Stimulated activated CD4-positive, alpha-beta T cell treated with anti-CD3 and anti-CD28 coated beads, Interleukin-2, amount 100 ng/mL, for 4 hours (primary cell): ENCODE measurements around the gene LYL1.

Source experiments
- DNase-seq: peaks from one replicate; pipeline ENCODE4 v3.0.0-alpha.2; 2020; ENCODE audit warnings: low read depth

LYL1 gene

GRCh38 chr19:13129384-13129783, 26.7 kb upstream of the LYL1 start:
- DNase-seq: no peak

GRCh38 chr19:13128583-13128982, 25.9 kb upstream of the LYL1 start:
- no peak for DNase-seq

- DNase-seq: no peak
Observed at GRCh38 chr19:13127811-13128575, 25.3 kb upstream of the LYL1 start.

- DNase-seq: no peak
Observed at GRCh38 chr19:13127051-13127450, 24.4 kb upstream of the LYL1 start.

DNA sequence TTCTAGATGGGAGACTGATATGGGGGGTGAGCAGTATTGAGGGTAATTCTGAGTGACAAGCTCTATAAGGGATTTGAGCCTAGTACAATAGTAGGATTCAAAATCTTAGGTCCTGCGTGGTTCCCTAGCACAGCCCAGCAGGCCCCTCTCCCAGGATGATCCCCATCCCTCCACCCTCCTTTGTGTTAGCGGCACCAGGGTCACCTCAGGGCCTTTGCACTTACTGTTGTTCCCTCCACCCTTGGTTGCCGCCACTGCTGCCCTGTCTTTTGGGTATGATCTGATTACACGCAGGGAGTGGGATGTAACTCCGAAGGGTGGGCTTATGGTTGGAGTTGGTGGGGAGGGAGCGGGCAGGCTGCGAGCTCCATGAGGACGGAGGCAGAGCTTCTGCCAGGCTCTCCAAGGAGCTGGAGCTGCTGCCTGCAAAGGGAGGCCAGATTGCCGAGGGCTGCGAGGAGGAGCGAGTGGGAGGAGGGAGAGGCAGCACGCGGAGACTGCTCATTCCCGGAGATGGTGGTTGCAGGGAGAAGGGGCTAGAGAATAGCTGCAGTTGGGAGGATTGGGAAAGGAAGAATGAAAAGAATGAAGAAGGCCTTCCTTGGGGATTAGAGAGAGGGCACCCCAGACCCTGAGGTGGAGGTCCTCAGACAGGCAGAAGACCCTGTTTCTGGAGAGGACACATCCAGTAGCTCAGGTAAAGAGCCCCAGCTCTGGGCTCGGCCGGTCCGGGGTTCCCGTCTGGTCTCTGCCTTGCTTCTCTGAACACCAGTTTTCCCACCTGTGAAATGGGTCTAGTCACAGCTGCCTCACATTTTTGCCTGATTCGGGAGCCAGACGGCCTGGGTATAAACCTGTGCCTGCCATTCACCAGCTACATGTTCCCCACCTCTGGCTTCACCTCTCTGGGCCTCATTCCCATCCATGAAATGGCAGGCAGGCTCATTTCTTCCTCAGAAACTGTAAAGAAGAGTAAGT, 20.6 kb upstream of the LYL1 start:
- no peak for DNase-seq

DNA sequence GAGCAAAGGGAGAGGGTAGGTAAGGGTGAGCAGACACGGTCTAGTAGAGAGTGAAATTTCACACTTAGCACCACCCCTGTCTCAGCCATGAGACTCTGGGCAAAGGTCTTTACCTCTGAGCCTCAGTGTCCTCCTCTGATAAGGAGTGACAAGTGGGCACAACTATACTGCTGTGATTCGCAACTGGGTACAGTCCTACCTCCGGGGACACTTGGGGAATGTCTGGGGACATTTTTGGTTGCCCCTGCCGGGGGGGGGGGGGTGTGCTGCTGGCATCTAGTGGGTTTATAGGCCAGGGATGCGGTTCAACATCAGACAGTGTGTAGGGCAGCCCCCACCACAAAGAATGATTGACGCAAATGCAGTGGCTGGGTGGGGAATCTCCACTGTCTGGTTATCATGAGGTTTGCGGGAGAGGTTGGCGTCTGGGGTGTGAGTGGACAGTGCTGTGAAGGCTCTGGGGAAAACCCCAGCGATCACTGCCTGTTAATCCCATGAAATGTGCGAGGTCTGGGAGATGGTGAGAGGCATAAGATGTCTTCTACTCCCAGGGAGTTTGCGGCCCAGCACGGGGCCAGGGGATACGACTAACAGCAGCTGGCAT, 19.7 kb upstream of the LYL1 start:
- DNase-seq: no peak

GRCh38 chr19:13121551-13122274, 19.1 kb upstream of the LYL1 start:
- DNase-seq: no peak

DNA sequence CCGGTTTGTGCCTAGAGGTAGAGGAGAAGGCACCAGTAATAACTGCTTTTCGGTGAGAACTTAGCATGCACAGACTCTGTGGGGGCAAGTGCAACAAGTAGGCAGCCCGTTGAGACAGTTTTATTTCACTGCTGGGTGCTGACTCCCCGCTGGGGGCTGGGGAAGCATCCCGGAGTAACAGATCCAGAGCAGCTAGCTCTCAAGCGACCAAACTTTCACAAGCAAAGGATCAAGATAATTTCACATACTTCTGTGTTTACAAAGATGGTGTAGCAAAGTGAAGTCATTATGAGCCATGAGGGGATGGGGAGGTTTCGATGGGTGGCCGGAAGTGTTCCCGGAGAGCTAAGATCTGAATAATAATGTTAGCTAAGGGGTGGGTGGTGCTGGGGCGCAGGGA, 18.2 kb upstream of the LYL1 start:
- no peak for DNase-seq

DNA sequence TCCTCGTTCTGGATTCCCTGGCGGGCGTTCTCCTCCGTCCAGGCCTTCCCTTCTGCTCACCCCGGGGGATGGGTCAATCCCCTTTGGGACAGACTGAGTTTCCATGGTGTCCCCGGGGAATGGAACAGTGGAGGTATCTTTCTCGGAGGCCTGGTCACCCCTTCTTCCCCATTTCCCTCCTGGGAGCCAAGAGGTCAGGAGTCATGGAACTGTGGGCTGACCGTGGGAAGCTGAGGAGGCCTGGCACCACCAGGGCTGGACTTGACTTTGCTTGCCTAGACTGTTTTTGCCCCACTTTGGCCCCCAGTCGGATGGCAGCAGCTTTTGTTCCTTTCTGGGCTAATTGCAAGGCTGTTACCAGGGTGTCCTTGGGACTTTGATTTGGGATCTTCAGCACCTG, 17.4 kb upstream of the LYL1 start:
- DNase-seq: no peak

- no peak for DNase-seq
Observed at GRCh38 chr19:13119627-13120026, 17.0 kb upstream of the LYL1 start.

DNA sequence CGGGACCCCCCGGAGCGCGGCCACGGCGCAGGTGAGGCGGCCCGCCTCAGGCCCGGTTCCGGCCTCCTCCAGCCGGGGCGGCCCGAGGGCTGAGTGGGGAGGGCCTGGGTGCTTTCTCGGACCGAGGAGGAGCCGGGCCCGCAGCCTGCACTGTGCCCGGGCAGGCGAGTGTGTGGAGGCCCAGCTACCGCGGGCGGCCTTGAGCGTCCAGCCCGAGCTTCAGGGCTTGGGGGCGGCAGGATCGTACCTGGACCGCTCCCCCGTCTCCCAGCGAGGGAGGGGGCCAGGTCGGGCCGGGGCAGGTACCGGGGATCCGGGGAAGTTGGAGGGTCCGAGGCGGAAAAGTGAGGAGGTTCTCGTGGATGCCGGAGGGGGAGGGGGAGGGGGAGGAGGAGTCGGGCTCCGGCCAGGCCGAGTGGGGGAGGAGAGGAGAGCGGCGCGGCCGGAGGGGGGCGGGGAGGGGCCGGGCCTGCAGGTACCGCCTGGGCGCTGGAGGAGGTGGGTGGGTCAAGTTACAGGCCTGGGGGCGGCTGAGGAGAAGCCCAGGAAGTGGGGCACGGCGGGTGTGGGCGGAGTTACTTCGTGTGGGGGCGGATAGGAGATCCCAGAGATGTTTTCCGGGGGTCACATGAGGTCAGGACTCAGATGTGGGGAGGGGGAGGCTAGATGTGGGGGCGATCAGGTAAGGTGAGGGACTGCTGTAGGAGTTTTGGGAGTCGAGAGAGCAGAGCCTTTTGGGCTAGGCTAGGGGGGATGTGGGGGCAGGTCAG, 16.0 kb upstream of the LYL1 start:
- DNase-seq: no peak

- peak; percentile 86 for DNase-seq
Observed at GRCh38 chr19:13117772-13118423, 15.2 kb upstream of the LYL1 start, which contains the start of gene NACC1. TSS of gene NACC1 (plus strand) at chr19:13118264. CDS start at chr19:13135208, 16,944 bp downstream.

DNA sequence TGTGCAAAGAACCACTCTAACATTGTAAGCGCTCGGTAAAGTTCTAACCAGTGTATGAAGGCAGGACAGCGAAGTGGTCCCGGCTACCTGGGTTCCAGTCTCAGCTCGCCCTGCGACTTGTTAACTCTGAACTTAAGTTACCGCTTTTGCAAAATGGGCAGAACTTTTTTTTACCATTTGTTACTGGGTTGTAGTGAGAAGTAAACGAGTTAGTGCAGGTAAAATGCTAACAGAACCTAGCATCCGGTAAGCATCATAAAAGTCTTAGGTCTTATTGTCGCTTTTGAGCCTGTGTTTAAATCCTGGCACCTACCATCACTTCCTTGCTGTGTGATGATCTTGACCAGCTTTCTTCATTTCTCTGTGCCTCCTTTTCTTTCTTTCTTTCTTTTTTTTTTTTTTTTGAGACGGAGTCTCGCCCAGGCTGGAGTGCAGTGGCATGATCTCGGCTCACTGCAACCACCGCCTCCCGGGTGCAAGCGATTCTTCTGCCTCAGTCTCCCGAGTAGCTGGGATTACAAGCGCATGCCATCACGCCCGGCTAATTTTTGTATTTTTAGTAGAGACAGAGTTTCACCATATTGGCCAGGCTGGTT, 14.6 kb upstream of the LYL1 start:
- DNase-seq: no peak

GRCh38 chr19:13116282-13117175, 13.9 kb upstream of the LYL1 start, which contains the start of gene TRMT1:
TSS of gene TRMT1 (minus strand) at chr19:13116740. CDS start at chr19:13116399, 341 bp downstream.
- peak; percentile 91 for DNase-seq

DNA sequence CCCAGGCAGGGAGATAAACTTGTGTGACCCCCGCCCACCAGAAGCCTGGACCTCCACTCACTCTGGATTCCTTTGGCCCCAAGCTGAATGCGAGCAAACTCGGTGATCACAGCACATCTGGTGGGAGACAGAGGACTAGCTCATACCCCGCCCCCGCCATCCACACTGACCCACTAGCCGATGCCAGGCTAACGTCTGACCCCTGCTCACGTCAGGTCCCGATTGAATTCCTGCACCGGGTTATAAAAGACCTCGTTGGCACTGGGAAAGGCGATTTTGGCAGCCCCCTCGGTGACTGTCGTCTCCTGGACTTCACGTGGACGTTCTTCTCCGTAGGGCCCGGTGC, 13.3 kb upstream of the LYL1 start:
- DNase-seq: no peak

- no peak for DNase-seq
Observed at GRCh38 chr19:13112555-13112954, 9.9 kb upstream of the LYL1 start.

GRCh38 chr19:13110099-13110610, 7.5 kb upstream of the LYL1 start:
- DNase-seq: no peak

DNA sequence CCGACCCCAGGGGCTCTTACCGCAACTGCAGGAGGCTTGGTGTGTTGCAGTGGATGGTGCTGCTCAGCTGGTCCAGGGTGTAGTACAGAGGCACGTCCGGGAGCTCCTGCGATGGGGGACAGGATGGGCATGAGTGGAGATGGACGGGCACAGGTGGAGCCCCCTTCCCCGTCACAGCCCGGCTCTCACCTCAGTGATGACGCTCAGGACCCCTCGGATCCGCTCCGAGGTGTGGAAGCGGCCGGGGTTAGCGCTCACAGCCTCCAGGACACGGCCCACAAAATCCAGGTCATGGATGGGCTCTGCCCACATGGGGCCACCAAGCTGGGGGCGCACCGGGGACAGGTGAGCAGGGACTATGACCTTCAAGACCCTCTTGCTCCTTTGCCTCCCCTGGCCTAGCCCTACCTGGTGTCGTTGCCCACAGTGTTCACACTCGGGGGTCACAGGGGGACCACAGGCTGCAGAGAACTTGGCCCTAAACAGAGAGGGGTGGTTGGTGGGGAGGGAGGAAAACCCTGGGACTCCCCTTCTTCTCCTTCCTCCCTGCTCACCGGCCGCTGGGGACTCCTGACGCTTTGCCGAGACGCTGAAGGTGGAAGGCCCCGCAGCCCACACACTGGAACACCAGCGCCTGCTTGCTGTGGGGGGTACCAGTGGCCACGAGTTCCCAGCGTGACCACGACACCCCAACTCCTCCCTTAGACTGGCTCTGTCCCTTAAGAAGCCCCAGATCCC, 6.9 kb upstream of the LYL1 start:
- no peak for DNase-seq
